Left lobe of liver (tissue), 2 donors: Measurements from ENCODE around the gene HHATL. TPM values are rescaled to one million over a fixed set of nuclear protein-coding genes. Genes with fewer than 3 reads are reported as not detected.

Source experiments
- ATAC-seq: fragments of 200-7000 bp; cut with Tn5 transposase; one replicate; pipeline ENCODE4 v1.9.1; 2020; ENCODE audit warnings: mild to moderate bottlenecking, moderate library complexity
- DNase-seq: peaks from one replicate; pipeline ENCODE4 v3.0.0-alpha.2; 2020; ENCODE audit warnings: low spot score
- total RNA-seq: library from RNA; stranded (reverse); gene quantifications from one replicate; pipeline ENCODE4 v1.2.1, GENCODE V29; 2021
- donor health status: DM: no; HTN: no; CAD: no; lungs with moderate emphysema.
- donor health status: DM: no; HTN: yes; CAD: no.

HHATL gene
- total RNA-seq, 1 donor from 2014 or later = 0.40 TPM

- no peak for ATAC-seq
- DNase-seq = no peak
Observed at GRCh38 chr3:42713747-42714146, 11.1 kb upstream of the HHATL start.

DNA sequence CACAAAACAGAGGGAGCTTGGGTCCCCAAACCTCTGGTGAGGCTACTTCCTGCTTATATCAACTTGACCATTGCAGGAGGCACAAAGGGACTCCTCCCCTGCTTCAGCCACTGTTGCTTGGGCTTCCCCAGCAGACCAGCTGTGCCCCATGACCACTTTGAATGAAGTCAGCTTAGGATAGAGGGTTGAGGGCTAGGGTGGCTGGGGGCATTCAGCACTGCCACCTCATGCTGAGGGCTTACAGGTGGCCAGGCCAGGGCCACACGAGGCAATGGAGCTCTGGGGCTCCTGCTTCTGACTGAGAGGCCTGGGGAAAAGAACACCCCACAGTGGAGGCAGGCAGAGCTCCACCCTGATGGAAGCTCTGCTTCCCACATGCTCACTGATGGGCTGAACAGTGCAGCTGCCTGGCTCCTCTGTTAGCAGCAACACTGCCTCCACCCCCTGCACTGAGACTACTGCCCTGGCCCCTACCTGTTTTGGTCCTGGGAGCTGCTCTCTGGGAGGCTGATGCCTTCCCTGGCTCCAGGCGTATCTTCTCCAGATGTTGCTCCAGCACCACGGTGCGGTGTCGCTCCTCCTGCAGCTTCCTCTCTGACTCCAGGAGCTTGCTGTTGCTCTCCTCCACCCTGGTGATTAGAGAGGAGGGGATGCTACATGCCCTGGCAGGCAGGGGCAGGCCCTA, 10.2 kb upstream of the HHATL start:
- no peak for ATAC-seq
- DNase-seq = peak; percentile 32

GRCh38 chr3:42712344-42712648, 9.7 kb upstream of the HHATL start:
- DNase-seq (peak; percentile 24), ATAC-seq (no peak)

GRCh38 chr3:42711491-42712343, 9.1 kb upstream of the HHATL start:
- DNase-seq (peak; percentile 33), ATAC-seq (no peak)

DNA sequence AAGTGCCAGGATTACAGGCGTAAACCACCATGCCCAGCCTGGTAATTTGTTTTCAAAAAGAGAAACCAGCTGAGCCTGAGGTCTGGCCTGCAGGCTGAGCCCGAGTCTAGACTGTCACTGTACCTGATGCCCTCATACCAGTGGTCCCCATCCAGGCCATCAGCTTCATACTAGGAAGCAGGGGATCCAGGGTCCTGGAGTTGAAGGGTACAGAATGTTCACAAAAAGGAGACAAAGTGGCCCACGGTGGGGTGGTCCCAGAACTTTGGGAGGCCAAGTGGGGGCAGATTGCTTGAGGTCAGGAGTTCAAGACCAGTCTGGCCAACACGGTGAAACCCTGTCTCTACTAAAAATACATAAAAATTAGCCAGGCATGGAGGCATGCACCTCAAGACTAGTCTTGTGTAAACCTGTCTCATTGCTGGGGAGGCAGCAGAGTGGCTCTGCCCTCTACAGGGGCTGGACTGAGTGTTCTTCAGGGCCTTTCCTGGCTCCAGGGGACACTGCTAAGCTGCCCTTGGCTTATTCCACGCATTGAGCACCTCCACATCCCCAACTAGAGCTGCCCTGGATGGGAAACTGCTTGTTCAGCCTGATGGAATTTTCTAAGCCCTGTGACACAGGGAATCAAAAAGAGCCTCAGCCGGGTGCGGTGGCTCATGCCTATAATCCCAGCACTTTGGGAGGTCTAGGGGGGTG, 7.9 kb upstream of the HHATL start:
- ATAC-seq = no peak
- peak; percentile 33 for DNase-seq

GRCh38 chr3:42709621-42710020, 7.0 kb upstream of the HHATL start:
- DNase-seq = peak; percentile 38
- ATAC-seq = no peak

DNA sequence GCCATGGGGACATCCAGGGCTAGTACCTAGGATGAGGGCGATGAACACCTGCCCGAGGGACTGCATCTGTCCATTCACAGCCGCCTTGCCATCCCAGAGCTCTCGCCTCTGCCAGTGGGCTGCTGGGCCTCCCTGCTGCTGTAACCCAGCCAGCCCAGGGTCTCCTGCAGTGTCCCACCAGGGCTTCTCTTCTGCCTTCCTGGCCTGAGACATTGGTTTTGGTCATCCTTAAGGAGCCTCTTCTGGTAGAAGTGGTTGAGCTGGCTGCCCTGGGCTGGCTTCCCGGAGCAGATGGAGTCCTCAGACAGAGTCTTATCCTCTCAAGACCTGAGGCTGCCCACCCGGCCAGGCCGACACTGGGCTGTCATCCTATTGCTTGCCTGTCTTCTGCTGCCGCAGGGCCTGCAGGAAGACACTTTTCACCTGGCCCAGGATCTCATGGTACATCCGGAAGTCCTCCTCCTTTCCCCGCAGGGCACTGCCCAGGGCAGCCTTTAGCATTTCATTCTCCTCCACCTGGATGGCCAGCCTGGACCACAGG, 6.1 kb upstream of the HHATL start:
- ATAC-seq (no peak), DNase-seq (peak; percentile 27)

GRCh38 chr3:42707620-42708355, 5.2 kb upstream of the HHATL start:
- ATAC-seq = no peak
- peak; percentile 35 for DNase-seq

- ATAC-seq = no peak
- DNase-seq = peak; percentile 37
Observed at GRCh38 chr3:42706721-42707619, 4.4 kb upstream of the HHATL start.

- DNase-seq = peak; percentile 38
- no peak for ATAC-seq
Observed at GRCh38 chr3:42705962-42706585, 3.5 kb upstream of the HHATL start.

DNA sequence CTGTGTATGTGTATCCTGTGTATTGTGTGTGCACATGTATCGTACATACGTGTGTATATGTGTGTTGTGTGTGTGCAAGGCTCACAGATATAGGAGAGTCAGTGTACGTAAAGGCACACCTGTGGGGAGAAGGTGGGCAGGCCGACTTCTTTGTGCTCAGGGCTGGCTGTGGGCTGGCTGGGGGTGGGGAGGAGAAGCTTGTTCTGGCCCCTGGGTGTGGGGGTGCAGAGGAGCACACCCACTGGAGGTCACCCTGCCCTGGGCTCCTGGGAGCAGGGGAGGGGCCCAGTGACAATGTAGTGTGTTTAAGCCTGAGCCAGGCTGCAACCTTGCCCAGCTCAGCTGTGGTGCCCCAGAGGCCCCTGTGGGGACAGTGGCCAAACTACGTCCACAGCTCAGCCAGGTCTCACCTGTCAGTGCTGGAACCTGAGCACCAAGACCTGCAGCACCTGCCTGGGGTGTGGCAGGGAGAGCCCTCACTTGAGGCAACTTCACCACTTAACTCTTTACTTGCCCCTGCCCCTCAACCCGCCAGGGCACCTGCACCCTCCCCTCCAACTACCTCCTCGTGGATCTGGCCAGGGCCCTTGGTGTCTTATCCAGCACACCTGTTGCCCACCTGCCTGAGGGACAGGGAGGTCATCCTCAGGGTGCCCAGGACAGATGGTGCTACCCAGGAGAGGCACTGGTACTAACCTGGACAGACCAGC, 2.6 kb upstream of the HHATL start:
- ATAC-seq (no peak), DNase-seq (peak; percentile 38)

DNA sequence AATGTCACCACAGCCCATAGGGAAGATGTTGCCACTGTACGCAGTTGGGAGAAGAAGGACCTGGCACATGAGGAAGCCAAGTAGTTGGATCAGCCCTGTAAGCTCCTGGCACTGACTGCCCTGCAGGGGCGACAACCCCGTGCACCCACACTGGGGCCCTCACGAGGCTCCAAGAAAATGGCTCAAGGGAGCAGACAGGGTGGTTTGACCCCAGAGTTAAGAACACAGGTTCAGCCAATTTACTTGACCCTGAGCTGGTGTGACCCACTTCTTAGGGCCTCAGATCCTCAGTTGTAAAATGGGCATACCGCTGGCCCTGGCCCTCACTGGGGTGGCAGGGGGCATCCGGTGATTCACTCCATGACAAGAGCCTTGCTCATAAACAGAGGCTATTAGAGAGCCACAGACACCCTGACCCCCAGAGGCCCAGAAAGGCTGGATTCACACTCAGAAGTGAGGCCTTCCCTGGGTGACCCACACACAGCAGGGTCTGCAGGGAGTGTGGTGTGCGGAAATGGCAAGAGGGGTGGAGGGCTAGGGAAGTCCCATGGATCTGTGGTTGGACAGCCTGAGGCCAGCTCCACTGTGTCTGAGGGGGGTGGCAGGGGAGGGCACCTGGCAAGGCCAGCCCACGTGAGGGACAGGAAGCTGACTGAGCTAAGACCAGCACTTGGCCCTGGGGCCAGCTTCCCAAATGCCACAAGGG, 1.7 kb upstream of the HHATL start:
- no peak for ATAC-seq
- peak; percentile 36 for DNase-seq

DNA sequence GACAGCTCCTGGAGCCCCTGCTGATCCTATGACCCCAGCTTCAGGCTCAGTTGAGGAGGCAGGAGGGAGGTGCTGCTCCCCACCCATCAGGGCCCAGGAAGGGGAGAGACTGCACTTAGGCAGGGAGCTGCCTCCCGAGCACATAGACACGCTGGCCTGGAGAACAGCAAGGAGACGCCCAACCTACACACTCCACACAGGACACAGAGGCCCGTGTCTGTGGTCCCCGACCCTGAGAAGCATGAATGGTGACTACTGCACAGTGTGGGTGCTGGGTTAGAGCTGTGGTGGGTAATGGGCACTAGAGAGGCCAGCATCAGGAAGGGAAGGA, 1.1 kb upstream of the HHATL start:
- ATAC-seq (no peak), DNase-seq (peak; percentile 28)

- ATAC-seq = no peak
- no peak for DNase-seq
Observed at GRCh38 chr3:42702982-42703694, 540 bp upstream of the HHATL start.

GRCh38 chr3:42701371-42702065, 1.1 kb downstream of the HHATL start:
- ATAC-seq (peak; percentile 49), DNase-seq (peak; percentile 48)

- ATAC-seq = no peak
- DNase-seq = peak; percentile 35
Observed at GRCh38 chr3:42700366-42701288, 2.0 kb downstream of the HHATL start.
